ENCODE results near the gene COL6A3.
A peak's percentile ranks its signal among the peaks of the same experiment; 100 is the strongest.

The COL6A3 gene

GRCh38 chr2:237324837-237325236 lies 89.1 kb downstream of the COL6A3 start:
- no peak for TF ChIP-seq CTCF (conservative IDR thresholded peaks at IDR 0.05; ENCODE audit: control insufficient read depth, insufficient read depth, low read depth, low read length)
- no peak overlapping the region for H3K4me3 ChIP-seq (ENCODE audit: control insufficient read depth, low read depth, low read length)
- no peak for DNase-seq (ENCODE audit: low read depth)

- H3K4me3 ChIP-seq (ENCODE audit: control insufficient read depth, low read depth, low read length): no peak overlapping the region
- peak; percentile 67 for DNase-seq (ENCODE audit: low read depth)
- no peak for TF ChIP-seq CTCF (conservative IDR thresholded peaks at IDR 0.05; ENCODE audit: control insufficient read depth, insufficient read depth, low read depth, low read length)
Measured at GRCh38 chr2:237324405-237324831, 89.5 kb downstream of the COL6A3 start.

- DNase-seq (ENCODE audit: low read depth): no peak
- no peak for TF ChIP-seq CTCF (conservative IDR thresholded peaks at IDR 0.05; ENCODE audit: control insufficient read depth, insufficient read depth, low read depth, low read length)
Measured at GRCh38 chr2:237323656-237324055, 90.3 kb downstream of the COL6A3 start.

GRCh38 chr2:237322564-237322963 lies 91.4 kb downstream of the COL6A3 start:
- no peak overlapping the region for H3K4me3 ChIP-seq (ENCODE audit: control insufficient read depth, low read depth, low read length)
- DNase-seq (ENCODE audit: low read depth): no peak
- TF ChIP-seq CTCF (conservative IDR thresholded peaks at IDR 0.05; ENCODE audit: control insufficient read depth, insufficient read depth, low read depth, low read length): peak; percentile 33

More at GRCh38 chr2:237323656-237324055, 90.3 kb downstream of the COL6A3 start:
- no peak overlapping the region for H3K4me3 ChIP-seq (ENCODE audit: control insufficient read depth, low read depth, low read length)

- peak; percentile 61 for DNase-seq (ENCODE audit: low read depth)
- no peak for TF ChIP-seq CTCF (conservative IDR thresholded peaks at IDR 0.05; ENCODE audit: control insufficient read depth, insufficient read depth, low read depth, low read length)
- no peak overlapping the region for H3K4me3 ChIP-seq (ENCODE audit: control insufficient read depth, low read depth, low read length)
Measured at GRCh38 chr2:237321746-237322145, 92.2 kb downstream of the COL6A3 start.

GRCh38 chr2:237320801-237321560 lies 93.0 kb downstream of the COL6A3 start:
- TF ChIP-seq CTCF (conservative IDR thresholded peaks at IDR 0.05; ENCODE audit: control insufficient read depth, insufficient read depth, low read depth, low read length): no peak
- H3K4me3 ChIP-seq (ENCODE audit: control insufficient read depth, low read depth, low read length): no peak overlapping the region
- DNase-seq (ENCODE audit: low read depth): peak; percentile 73
